ENCODE data around the gene TCTN3. TPM values are rescaled to one million over a fixed set of nuclear protein-coding genes. Genes with fewer than 3 reads are reported as not detected.

Gene TCTN3
- total and polyA plus RNA-seq, 2 experiments from 2014 or later = 46.4 to 55.6 TPM

- Histone ChIP-seq H3K4me1 (ENCODE audit: insufficient read depth) (no peaks in the 10 kb centered on the region), H4K20me1 (ENCODE audit: insufficient read depth, poor library complexity, severe bottlenecking) (peaks cover 3% of the 10 kb centered on the region), H3K9me3 (ENCODE audit: low read depth) (peaks cover 5% of the 10 kb centered on the region), H3K79me2 (peaks cover 46% of the 10 kb centered on the region), H3K4me3 (peak within 1 kb of the TSS; percentile 65), H3K4me2 (peak within 1 kb of the TSS; percentile 77), H3K27me3 (no peaks in the 10 kb centered on the region), H3K27ac (peak within 1 kb of the TSS; percentile 84), H2AFZ (peak within 1 kb of the TSS; percentile 48), H3K36me3 (replicated peaks; ENCODE audit: insufficient read depth, low read depth) (no peaks in the 10 kb centered on the region), H3K9me2 (replicated peaks; ENCODE audit: insufficient read depth) (no peaks in the 10 kb centered on the region)
- under 1% methylated on average over 81 of the region's 83 CpGs for WGBS (ENCODE audit: low lambda C conversion rate, missing lambda C conversion rate)
- TF ChIP-seq EZH2 (IDR thresholded peaks at IDR 0.05; ENCODE audit: borderline replicate concordance) (no peak), CTCF (IDR thresholded peaks at IDR 0.05; ENCODE audit: poor library complexity) (peak; percentile 9)
- DNase-seq (ENCODE audit: low spot score) = peak; percentile 96
Measured at GRCh38 chr10:95656291-95657164, 37.2 kb downstream of the TCTN3 start, which contains the start of gene ALDH18A1. ALDH18A1 (minus strand) TSS chr10:95656711; CDS start chr10:95653377, 3,334 bp downstream.

GRCh38 chr10:95655571-95656290 lies 38.0 kb downstream of the TCTN3 start:
- no peaks in the 10 kb centered on the region for H3K4me1 ChIP-seq (ENCODE audit: insufficient read depth)
- H3K9me2 ChIP-seq (replicated peaks; ENCODE audit: insufficient read depth) = no peaks in the 10 kb centered on the region
- peaks cover 54% of the 10 kb centered on the region for H3K79me2 ChIP-seq
- no peaks in the 10 kb centered on the region for H3K27me3 ChIP-seq
- peak overlapping the region; percentile 84 for H3K27ac ChIP-seq
- H3K4me2 ChIP-seq = peak overlapping the region; percentile 77
- 7% methylated on average over 23 of the region's 23 CpGs for WGBS (ENCODE audit: low lambda C conversion rate, missing lambda C conversion rate)
- TF ChIP-seq EZH2 (IDR thresholded peaks at IDR 0.05; ENCODE audit: borderline replicate concordance) = no peak
- TF ChIP-seq CTCF (IDR thresholded peaks at IDR 0.05; ENCODE audit: poor library complexity) = no peak
- TF ChIP-seq EZH2phosphoT487 (IDR thresholded peaks at IDR 0.05; ENCODE audit: low read depth, severe bottlenecking, unreplicated experiment) = no peak
- peak; percentile 39 for DNase-seq (ENCODE audit: low spot score)
- H3K36me3 ChIP-seq (replicated peaks; ENCODE audit: insufficient read depth, low read depth) = no peaks in the 10 kb centered on the region
- peak overlapping the region; percentile 48 for H2AFZ ChIP-seq
- peaks cover 7% of the 10 kb centered on the region for H3K9me3 ChIP-seq (ENCODE audit: low read depth)
- H3K4me3 ChIP-seq = peak overlapping the region; percentile 65
- peaks cover 3% of the 10 kb centered on the region for H4K20me1 ChIP-seq (ENCODE audit: insufficient read depth, poor library complexity, severe bottlenecking)

- Histone ChIP-seq H3K36me3 (replicated peaks; ENCODE audit: insufficient read depth, low read depth) (no peaks in the 10 kb centered on the region), H3K9me3 (ENCODE audit: low read depth) (peaks cover 7% of the 10 kb centered on the region), H2AFZ (no peak overlapping the region), H3K4me1 (ENCODE audit: insufficient read depth) (no peaks in the 10 kb centered on the region), H3K27ac (no peak overlapping the region), H3K79me2 (peaks cover 73% of the 10 kb centered on the region), H4K20me1 (ENCODE audit: insufficient read depth, poor library complexity, severe bottlenecking) (peaks cover 7% of the 10 kb centered on the region), H3K9me2 (replicated peaks; ENCODE audit: insufficient read depth) (no peaks in the 10 kb centered on the region), H3K4me2 (peak overlapping the region; percentile 77), H3K27me3 (no peaks in the 10 kb centered on the region), H3K4me3 (no peak overlapping the region)
- 95% methylated on average over 5 of the region's 5 CpGs for WGBS (ENCODE audit: low lambda C conversion rate, missing lambda C conversion rate)
- TF ChIP-seq EZH2phosphoT487 (IDR thresholded peaks at IDR 0.05; ENCODE audit: low read depth, severe bottlenecking, unreplicated experiment) (no peak), CTCF (IDR thresholded peaks at IDR 0.05; ENCODE audit: poor library complexity) (no peak), EZH2 (IDR thresholded peaks at IDR 0.05; ENCODE audit: borderline replicate concordance) (no peak)
- no peak for DNase-seq (ENCODE audit: low spot score)
Measured at GRCh38 chr10:95653895-95654294, 39.8 kb downstream of the TCTN3 start.
